Measurements from ENCODE around the gene HAPLN1.

Gene HAPLN1

DNA sequence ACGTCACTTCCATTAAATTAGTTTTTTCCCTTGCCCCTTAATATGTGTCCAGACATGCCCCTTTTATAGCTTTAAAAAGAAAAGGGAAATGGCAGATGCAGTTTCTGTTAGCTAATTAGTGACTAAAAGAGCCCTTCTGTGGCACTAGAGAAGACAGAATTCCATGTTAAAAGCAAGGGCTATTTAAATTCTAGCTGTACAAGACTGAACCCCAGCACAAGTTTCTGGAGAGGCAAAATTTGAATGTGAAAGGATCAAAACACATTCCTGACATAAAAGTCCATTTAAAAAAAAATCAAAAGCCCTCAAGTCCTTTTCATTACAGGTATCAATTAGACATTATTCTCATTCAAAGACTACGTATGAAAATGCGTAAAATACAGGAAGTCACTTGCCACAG lies 78.7 kb downstream of the HAPLN1 start:
- no peak for DNase-seq (ENCODE audit: low spot score)

DNA sequence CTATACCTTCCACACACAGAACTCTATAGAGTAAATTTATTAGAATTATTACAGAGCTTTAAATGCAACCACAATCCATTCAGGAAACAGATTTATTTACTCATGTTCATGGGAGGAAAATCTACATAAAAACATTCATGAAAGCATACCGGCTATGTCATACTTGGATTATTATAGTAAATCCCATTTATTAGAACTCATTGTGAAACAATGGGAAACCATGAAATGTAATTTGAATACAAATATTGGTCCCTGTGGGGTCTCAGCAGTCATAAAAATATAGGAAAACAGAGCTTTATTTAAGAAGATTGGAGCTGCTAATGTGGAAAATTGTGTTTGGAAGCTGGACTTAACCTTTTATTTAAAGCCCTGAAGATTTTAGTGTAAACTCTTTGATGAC lies 80.7 kb downstream of the HAPLN1 start:
- no peak for DNase-seq (ENCODE audit: low spot score)

DNA sequence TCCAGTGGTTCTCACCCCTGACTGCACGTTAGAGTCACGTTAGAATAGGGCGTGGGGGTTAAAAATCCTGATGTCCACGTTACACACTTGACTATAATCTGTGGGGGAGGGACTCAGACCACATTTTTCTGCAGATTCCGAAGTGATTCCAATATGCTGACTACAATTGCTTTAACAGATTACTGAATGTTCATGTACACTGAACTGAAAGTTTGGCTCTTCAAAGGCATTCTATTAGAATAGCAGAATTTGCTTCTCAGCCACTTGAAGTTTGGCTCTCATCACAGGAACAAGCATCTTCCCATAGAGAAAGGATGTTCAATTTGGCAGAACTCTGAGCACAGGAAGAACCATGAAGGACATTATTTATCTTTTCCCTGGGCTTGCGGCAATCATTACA lies 84.5 kb downstream of the HAPLN1 start:
- DNase-seq (ENCODE audit: low spot score), result no peak

DNA sequence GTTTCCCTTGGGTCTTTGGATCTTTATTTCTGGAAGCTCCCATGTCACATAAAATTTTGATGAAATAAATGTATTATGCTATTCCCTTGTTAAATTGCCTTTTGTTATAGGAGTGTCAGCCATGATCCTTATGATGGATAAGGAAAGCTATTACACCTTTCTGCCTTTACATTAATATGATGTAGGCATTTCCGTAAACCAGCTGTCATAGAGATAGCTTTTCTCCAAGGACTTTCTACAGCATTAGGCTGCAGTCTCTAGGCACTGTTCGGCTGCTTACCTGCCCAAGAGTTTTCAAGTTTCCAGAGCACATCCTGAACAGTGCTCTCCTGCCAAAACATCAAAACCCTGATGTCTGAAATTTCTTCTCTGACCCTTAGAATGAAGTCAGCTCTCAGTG lies 87.4 kb downstream of the HAPLN1 start:
- DNase-seq (ENCODE audit: low spot score), result no peak

DNA sequence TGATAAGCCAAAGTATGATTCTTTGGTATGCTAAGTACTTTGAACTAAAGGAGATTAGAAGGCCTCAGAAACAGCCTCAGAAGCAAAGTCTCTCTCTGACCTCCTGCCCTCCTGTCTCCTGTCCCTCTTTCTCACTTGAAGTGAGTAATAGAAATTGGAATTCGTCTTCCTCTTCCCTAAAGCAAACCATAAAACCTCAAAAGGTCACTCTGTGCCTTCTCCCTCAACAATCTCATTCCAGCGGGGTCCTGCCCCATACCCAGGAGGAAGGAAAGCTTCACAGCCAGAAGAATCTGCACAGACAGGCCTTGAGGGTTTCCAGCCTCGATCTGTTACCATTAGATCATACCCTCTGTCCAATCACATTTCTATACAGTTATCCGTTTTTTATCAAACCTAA lies 87.8 kb downstream of the HAPLN1 start:
- no peak for DNase-seq (ENCODE audit: low spot score)

DNA sequence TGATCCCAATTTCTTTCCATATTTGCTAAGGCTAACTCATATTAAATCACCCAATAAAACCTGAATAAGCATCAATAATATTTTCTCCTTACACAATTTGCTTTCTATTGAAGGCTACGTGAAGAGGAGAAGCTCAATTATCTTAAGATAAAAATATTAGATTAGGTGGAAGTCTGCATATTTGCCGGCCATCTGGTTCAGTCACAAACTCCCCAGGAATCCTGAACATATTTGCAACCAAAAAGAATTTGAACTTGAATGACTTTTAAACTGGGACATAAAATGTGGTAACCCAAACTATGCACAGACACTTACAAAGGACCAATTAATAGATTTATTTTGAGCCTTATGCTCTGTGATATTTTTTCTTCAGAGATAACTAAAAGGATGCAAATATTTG lies 92.3 kb downstream of the HAPLN1 start:
- DNase-seq (ENCODE audit: low spot score), result no peak

DNA sequence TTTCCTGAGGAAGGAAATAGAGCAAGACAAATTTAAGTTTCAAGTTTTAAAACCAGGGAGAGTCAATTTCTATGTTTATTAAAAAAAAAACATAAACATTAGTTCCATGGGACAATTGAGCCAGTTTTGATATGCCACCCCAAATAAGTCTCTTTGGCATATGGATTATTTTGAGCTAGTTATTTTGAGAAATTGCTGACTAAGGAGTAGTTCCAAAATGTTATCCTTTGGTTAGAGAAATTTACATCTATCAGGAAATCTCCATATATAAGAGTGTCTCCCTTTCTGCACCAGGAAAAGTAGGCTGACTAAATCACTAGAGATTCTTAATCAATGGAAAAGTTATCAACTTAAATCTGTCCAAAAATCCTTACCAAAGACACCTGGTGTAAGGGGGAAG lies 105.8 kb downstream of the HAPLN1 start:
- no peak for DNase-seq (ENCODE audit: low spot score)

DNA sequence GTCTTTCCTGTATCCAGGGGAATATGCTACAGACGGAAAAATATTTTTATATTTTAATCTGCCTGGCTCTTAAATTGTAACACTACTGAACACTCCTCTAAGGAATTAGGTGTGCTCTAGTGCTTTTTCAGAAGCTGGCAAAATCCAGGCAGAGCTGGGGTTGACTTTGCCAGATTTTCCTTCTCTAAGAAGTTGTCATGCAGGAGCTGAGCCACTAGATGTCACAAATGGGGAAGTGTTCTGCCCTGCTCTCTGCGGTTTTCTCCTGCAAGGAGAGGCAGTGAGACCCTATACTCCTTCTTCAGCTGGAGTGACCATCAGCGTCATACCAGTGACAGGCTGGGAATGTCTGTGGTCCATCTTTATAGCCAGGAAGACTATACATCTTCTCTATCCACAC lies 112.5 kb downstream of the HAPLN1 start:
- DNase-seq (ENCODE audit: low spot score), result peak; percentile 36

DNA sequence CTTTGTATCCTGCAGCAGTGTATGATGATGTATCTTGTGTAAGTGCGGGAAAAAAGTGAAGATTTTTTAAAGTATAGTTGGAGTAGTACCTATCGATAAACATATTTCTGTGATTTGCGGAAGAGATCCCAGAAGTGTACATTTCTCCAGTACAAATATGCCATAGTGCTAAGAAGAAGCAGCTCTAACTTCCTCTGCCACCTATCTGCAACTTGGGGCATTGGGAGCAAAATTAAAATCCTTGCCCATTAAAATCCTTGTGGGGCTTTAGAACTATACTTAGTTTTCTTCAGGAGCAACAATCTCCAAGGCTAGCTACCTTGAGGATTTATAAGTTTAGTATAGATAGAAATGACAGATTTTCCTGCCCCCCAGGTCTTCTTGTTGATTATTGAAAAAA lies 125.4 kb downstream of the HAPLN1 start:
- no peak for DNase-seq (ENCODE audit: low spot score)

DNA sequence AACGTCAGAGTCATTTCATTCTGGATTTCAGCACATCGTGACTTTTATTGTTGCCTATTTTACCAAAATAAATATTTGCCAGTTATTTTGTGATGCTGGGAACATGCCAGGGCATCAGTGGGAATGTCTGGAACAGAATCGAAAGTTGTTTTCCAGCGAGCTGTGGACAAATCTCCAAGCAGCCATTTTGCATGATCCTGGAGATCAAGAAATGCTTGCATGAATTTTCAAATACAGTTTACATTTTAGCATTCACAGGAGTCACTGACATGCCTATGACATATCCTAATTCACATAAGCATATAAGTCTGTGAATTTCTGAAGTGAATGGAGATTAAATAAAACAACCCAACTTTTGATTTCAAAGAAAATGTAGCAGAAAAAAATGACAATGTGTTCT lies 129.7 kb downstream of the HAPLN1 start:
- DNase-seq (ENCODE audit: low spot score), result no peak

DNA sequence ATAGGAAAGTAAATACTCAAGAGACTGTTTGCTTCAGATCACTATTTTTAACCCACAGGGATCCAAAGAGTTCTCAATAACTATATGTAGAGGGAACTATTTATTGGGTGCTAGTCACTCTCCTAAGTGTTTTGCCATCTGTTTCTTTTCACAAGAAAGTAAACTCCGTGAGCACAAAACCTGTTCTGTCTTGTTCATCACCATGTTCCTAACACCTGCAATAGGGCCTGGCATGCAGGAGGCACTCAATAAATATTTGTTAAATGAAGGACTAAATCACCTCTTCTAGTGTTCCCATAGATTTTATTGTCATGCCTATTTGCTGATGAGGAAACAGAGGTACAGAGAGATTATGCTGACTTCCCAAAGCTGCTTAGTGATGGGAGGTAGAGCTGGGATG lies 130.9 kb downstream of the HAPLN1 start:
- DNase-seq (ENCODE audit: low spot score), result no peak
